Body of pancreas (tissue), 4 donors: ENCODE data around the gene CYTH1.

Experiments
- POLR2A ChIP-seq, 3 donors: fragments of 450-650 bp; IDR thresholded peaks; one replicate each; pipeline ENCODE4 v1.6.1; 2016; ENCODE audit warnings: antibody characterized with exemption in 3 of 3, mild to moderate bottlenecking in 2 of 3
- TF ChIP-seq, protein P1 (sequence below), 7 experiments: fragments of 450-650 bp in 4 of 7; fragments of 200-600 bp in 3 of 7; sonication (generic) in 3 of 7; IDR thresholded peaks; one replicate each; pipeline ENCODE4 v1.5.1; 2016 to 2019; ENCODE audit warnings: antibody characterized with exemption in 7 of 7

DNA sequence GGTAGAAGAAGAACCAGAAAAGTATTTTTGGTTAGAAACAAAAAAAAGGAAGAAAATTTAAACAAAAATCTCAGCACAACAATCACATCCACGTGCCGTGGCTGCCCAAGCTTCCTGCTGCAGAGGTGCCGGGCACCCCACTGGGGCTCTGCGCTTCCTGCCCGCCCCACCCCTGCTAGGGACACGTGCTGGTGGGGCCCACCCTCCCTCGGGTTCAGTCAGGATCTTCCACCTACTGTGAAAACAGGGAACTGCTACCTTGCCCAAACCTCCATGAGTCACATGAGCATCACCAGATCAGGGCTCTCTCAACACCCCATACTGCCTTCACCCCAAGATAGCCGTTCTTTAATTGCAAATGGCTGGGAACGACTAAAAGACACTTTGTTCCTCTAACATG lies 24.4 kb upstream of the CYTH1 start:
- TF ChIP-seq, protein P1, sequence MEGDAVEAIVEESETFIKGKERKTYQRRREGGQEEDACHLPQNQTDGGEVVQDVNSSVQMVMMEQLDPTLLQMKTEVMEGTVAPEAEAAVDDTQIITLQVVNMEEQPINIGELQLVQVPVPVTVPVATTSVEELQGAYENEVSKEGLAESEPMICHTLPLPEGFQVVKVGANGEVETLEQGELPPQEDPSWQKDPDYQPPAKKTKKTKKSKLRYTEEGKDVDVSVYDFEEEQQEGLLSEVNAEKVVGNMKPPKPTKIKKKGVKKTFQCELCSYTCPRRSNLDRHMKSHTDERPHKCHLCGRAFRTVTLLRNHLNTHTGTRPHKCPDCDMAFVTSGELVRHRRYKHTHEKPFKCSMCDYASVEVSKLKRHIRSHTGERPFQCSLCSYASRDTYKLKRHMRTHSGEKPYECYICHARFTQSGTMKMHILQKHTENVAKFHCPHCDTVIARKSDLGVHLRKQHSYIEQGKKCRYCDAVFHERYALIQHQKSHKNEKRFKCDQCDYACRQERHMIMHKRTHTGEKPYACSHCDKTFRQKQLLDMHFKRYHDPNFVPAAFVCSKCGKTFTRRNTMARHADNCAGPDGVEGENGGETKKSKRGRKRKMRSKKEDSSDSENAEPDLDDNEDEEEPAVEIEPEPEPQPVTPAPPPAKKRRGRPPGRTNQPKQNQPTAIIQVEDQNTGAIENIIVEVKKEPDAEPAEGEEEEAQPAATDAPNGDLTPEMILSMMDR (IDR thresholded peaks at IDR 0.05) = no peak
- no peak for TF ChIP-seq POLR2A (IDR thresholded peaks at IDR 0.05)
